Fibroblast of mammary gland (primary cell): ENCODE data around the gene ABCF3.

ENCODE experiments used
- DNase-seq: peaks from one replicate; pipeline ENCODE4 v3.0.0-alpha.2; 2010; ENCODE audit warnings: low read depth
- H3K4me3 ChIP-seq: 2 replicates; pipeline ENCODE4 v1.5.1; 2011; ENCODE audit warnings: low read depth, mild to moderate bottlenecking, low read length, moderate library complexity; ENCODE audit not compliant: control insufficient read depth
- CTCF ChIP-seq: conservative IDR thresholded peaks from 2 replicates; pipeline ENCODE4 v1.5.1; 2011; ENCODE audit warnings: low read depth, low read length, inconsistent platforms; ENCODE audit not compliant: control insufficient read depth, insufficient read depth

ABCF3 gene

GRCh38 chr3:184228376-184229137 is 42.6 kb downstream of the ABCF3 start:
- no peak overlapping the region for H3K4me3 ChIP-seq
- TF ChIP-seq CTCF, result no peak
- DNase-seq, result no peak

- TF ChIP-seq CTCF, result no peak
- no peak for DNase-seq
- no peak within 1 kb of the TSS for H3K4me3 ChIP-seq
Measured at GRCh38 chr3:184229394-184230080, 43.5 kb downstream of the ABCF3 start, which contains the start of gene VWA5B2. Gene VWA5B2 (plus strand): TSS chr3:184229585. CDS start chr3:184230529, 944 bp downstream.

- no peak overlapping the region for H3K4me3 ChIP-seq
- no peak for TF ChIP-seq CTCF
Measured at GRCh38 chr3:184230081-184230602, 44.1 kb downstream of the ABCF3 start.

GRCh38 chr3:184230603-184231528 is 44.9 kb downstream of the ABCF3 start:
- H3K4me3 ChIP-seq, result no peak overlapping the region
- TF ChIP-seq CTCF, result no peak
- no peak for DNase-seq

More at GRCh38 chr3:184230081-184230602, 44.1 kb downstream of the ABCF3 start:
- no peak for DNase-seq

GRCh38 chr3:184231671-184232070 is 45.7 kb downstream of the ABCF3 start:
- TF ChIP-seq CTCF, result no peak
- no peak for DNase-seq

GRCh38 chr3:184233127-184233843 is 47.3 kb downstream of the ABCF3 start:
- no peak for DNase-seq
- no peak overlapping the region for H3K4me3 ChIP-seq
- TF ChIP-seq CTCF, result no peak

More at GRCh38 chr3:184231671-184232070, 45.7 kb downstream of the ABCF3 start:
- no peak overlapping the region for H3K4me3 ChIP-seq
